ELF-1 (cell line): ENCODE data around the gene MANF.

Experiments
- DNase-seq: peaks from one replicate; pipeline ENCODE4 v3.0.0-alpha.2; 2016; ENCODE audit warnings: low read depth, low spot score

MANF gene

DNA sequence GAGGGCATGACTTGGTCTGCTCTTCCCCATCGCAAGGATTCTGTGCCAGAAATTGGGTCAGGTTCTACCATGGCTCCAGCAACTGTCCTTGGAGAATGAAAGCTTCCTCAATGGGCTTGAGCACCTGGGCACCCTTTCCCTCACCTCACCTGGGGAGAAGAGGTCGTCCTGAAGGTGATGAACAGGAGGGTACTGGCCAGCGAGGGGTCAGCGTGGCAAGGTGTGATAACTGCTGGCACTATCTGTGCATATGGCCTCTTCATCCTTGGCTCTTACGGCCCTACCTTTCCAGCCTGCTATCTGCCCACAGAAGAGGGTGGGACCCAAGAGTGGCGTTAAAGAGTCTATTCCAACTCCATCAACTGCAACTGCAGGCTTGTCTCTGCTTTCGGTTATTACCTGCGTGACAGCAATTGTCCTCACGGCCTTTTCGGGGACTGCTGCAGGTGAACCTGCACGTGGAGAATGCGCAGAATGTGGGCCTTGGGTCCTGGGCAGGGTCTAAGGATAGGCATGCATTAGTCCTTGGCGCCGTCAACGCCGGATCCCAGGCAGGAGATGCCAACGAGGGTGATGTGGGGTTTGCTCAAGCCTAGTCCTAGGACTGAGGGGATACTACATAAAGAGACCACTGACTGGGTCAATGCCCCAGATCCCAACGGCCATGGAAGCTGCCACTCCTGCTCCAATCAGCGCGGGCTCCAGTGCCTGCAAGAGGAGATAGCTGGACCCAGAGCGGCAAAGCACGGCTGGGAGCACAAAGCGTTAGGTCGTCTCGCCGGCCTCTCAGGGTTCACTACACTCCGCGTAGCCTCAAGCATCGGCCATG lies 5.4 kb downstream of the MANF start:
- DNase-seq: no peak

DNA sequence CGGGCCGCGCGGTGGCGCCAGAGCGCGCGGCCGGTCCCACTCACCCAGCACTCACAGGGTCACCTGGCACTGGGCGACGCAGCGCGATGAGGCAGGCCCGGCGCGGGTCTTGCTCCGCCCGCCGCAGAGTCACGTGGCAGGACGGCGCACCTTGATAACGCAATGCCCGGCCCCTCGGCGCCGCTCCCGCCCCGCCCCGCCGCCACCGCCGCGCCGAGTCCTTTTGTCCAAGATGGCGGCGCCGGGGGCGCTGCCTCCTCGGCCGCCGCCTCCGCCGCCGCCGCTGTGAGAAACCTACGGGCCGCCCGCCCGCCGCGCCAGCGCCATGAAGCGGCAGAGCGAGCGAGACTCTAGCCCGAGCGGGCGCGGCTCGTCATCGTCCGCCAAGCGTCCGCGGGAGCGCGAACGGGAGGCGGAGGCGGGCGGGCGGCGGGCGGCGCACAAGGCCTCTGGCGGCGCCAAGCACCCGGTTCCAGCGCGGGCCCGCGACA lies 6.0 kb downstream of the MANF start, which contains the start of gene RBM15B:
RBM15B (plus strand) TSS at position 211 of the 491 bp plus-strand sequence; CDS start at position 326, 115 bp downstream.
- peak; percentile 99 for DNase-seq

DNA sequence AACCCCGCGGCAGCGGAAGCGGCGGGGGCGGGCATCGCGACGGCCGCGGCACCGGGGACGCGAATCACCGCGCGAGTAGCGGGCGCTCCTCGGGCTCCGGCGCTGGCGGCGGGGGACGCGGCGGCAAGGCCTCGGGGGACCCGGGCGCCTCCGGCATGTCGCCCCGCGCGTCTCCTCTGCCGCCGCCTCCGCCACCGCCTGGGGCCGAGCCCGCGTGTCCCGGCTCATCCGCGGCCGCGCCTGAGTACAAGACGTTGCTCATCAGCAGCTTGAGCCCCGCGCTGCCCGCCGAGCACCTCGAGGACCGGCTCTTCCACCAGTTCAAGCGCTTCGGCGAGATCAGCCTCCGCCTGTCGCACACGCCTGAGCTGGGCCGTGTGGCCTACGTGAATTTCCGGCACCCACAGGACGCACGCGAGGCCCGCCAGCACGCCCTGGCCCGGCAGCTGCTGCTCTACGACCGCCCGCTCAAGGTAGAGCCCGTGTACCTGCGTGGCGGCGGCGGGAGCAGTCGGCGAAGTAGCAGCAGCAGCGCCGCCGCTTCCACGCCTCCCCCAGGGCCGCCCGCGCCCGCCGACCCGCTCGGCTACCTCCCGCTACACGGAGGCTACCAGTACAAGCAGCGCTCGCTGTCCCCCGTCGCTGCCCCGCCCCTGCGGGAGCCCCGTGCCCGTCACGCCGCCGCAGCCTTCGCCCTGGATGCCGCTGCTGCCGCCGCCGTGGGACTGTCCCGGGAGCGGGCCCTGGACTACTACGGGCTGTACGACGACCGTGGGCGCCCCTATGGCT lies 6.7 kb downstream of the MANF start:
- peak; percentile 47 for DNase-seq

DNA sequence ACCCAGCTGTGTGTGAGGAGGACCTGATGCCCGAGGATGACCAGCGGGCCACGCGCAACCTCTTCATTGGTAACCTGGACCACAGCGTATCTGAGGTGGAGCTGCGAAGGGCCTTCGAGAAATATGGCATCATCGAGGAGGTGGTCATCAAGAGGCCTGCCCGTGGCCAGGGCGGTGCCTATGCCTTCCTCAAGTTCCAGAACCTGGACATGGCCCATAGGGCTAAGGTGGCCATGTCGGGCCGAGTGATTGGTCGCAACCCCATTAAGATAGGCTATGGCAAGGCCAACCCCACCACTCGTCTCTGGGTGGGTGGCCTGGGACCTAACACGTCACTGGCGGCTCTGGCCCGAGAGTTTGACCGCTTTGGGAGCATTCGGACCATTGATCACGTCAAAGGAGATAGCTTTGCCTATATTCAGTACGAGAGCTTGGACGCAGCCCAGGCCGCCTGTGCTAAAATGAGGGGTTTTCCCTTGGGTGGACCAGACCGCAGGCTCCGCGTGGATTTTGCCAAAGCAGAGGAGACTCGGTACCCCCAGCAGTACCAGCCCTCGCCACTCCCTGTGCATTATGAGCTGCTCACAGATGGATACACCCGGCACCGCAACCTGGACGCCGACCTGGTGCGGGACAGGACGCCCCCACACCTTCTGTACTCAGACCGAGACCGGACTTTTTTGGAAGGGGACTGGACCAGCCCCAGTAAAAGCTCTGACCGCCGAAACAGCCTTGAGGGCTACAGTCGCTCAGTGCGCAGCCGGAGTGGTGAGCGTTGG lies 7.5 kb downstream of the MANF start:
- DNase-seq: peak; percentile 32

DNA sequence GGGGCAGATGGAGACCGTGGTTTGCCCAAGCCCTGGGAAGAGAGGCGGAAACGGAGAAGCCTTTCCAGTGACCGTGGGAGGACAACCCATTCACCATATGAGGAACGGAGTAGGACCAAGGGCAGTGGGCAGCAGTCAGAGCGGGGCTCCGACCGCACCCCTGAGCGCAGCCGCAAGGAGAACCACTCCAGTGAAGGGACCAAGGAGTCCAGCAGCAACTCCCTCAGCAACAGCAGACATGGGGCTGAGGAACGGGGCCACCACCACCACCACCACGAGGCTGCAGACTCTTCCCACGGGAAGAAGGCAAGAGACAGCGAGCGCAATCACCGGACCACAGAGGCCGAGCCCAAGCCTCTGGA lies 8.0 kb downstream of the MANF start:
- no peak for DNase-seq

DNA sequence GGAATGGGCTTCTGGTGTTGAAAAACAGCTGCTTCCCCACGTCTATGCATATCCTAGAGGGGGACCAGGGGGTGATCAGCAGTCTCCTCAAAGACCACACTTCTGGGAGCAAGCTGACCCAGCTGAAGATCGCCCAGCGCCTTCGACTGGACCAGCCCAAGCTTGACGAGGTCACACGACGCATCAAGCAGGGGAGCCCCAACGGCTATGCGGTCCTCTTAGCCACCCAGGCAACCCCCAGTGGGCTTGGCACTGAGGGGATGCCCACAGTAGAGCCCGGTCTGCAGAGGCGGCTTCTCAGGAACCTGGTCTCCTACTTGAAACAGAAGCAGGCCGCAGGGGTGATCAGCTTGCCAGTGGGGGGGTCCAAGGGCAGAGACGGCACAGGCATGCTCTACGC lies 8.5 kb downstream of the MANF start:
- DNase-seq: no peak

DNA sequence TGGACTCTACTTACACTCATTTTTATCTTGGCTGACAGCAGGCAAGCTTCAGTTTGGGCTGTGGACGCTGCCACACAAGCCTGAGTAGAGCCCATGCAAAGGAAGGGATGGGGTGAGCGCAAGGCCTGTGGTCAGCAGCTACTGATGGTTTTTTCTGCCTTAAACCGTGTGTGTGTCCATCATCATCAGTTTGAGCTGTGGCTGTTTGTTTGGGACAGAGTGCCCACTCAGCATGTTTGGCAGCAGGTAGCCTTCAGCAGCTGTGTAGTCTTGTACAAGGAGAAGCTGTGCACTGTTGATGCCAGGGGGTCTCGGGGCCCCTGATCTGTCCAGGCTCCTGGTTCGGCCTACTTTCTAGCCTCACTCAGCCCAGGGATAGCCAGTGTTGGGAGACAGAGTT lies 9.4 kb downstream of the MANF start:
- DNase-seq: no peak

DNA sequence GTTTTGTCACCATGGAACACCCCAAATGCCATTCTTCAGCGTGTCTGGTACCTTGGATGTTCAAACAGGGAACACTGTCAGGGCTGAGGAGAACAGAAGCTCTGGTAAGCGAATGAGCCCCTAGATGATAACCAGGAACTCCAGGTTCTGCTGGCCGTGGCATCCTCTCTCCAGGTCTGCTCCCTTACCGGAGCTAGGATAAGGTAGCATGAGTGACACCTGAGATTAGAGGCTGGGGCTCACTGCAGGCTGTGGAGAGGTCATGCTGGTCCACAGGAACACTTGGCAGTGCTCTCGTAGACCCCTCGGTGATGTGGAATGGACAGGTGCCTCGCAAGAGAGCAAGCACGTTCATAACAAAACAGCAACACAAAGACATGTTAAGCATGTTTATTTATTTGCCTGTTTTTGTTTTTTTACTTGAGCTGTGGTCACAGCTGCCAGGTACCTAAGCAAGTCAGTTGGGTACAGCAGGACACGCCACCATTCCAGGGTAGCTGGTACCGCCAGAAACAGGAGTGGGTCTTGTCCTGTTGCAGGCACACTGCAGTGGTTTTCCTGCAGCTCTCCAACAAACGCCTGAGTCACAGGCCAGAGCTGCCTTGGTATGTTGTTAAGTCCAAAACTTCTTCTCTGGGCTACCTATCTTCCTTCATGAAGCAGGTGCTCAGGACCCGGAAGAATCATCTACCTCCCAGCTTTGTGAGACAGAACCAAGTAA lies 10.6 kb downstream of the MANF start:
- no peak for DNase-seq

DNA sequence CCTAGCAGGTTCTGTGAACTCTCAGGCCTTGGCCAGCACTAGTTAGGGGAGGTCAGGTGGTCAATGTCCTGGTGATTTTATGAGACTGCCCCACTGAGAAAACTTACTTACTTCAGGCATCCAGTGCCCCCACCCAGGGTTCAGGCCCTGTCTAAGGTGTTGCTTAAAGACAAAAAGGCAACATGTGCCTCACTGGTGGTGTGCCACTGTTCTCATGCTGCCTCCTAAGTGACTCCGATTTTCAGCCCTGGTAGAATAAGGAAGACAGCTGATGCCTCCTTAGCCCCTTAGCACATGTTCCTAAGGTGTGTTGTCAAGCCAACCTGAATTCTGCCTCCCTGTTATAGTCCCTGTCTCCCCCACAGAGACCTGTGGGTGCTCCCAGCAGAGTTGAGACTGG lies 11.3 kb downstream of the MANF start:
- DNase-seq: no peak

DNA sequence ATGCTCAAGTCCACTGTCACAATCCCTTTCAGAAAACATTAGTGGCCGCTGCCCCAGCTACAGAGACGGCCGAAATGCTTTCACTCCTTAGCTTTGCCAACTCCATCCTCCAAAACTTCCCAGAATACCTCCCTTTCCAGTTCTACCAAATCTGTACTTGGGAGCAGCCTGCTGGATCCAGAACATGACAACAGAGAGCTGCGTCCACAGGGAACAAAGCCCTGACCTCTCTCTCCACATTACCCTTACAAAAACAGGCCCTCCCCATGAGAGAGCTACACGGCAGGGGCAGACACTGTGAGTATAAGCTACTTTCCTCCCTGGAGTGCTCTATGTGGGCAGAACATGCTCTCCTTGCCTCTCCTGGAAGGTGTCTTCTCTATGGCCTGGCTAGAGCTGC lies 12.3 kb downstream of the MANF start:
- peak; percentile 32 for DNase-seq

DNA sequence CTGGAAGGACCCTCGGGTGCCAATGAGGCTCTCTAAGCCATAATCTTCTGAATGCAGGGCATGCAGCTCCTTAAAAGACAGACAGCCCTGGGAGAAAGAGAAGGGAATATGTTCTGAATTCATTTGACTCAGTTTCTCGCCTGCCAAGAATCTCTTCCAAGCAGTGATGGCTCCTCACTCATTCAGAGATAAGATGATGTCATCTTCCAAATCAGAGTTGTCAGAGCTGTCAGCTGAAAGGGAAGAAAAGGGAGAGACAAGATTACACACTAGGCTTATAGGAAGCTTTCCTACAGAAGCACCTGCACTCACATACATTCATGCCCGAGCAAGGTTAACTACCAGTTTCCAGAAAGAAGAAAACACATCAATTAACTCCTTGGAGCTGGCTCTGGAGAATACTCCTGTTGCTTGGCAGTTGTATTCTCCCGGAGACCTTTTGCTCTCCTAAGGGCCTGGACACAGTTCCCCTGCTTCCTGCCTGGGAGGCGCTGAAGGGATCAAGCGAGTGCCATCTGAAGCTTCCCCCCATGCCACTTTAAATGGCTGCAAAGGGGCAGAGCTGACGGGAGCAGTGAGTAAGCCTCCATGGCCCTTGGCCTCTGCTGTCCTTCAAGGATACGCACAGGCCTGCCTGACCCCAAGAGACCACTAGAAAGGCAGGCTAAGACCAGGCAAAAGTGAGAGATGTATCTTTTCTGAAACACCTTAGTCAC lies 13.7 kb downstream of the MANF start:
- no peak for DNase-seq

DNA sequence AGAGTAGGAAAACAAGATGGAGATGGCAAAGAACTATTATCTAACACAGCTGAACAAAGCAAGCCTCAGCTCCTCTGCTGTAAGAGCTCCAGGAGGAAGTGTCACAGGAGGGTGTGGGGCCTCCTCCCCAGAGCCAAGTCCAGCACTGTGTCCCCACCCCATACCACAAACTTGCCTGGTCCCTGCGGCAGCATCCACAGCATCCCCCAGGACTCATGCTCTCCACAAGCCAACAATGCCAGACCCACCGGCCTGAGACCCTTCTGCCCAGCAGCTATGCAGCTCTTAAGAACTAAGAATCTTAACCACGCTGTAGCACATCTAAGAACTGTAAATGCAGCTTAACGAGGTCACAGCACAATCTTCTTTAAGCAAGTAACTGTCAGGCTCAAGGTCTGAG lies 15.1 kb downstream of the MANF start:
- no peak for DNase-seq

DNA sequence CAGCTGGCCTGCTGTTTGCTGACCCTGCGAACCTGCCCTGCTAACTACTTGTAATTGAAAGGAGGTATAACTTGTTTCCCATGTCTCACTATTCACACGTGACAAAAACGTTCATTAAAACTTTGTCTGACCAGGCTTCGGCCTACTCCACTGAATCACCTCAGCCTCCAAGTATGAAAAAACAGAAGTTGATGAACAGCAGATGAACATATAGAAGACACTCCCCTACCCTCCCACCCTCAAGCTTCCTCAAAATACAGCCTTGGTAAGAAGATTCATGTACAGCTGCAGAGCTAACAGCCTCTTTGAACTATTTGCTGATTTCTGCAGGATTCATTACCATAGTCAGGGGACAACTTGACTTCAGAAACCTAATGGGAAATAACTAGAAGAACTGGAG lies 16.6 kb downstream of the MANF start:
- no peak for DNase-seq

DNA sequence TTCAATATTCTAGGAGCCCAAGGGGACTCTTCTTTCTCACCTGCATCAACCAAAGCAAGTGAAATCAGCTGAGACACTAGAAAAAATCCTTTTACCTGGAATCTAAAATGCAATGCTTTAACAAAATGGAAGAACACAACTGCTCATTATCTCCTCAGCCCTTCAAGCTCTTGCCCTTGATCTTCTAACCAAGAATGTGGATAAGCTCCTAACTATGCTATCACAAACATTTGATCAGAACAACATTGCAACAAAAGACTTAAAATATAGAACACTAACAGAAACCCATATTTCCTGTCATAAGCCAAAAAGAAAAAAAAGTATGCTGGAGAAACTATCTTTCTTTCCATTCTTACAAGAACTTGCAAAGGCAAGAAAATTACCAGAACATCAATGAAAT lies 18.6 kb downstream of the MANF start:
- DNase-seq: no peak

DNA sequence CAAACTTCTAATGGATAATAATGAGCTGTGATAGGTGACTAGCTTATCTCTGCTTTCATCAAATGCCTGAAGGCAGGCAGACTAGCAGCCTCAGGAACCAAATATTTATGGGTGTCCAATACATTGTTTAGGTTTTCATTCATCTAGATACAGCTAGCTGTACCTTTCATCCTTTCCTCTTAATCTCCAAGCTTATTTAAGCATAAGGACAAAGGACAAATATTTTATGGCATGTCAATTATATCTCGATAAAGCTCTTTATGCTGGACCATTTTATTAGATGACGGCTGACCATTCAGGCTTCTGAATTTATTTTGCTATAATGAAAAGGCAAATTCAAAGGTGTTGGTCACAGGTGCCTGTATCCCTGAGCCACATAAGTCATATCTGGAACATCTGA lies 22.9 kb downstream of the MANF start:
- no peak for DNase-seq

DNA sequence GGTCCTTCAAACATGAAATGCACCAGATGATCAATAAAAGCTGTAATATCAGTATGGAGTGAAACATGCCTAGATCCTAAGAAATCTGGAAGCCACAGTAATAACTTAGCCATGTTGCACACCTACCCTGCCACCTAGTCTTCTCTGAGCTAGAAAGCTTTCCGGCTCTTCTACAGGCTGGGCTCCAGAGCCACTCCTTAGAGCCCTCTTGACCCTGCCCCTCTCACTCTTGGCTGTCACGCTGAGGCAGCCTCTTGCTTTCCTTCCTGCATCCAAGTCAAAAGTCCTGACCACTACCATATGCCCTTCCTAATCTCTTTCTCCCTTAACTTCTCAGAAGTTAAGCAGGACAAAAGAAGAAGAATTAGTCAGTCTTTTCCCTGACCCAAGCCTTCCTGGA lies 23.7 kb downstream of the MANF start:
- no peak for DNase-seq

DNA sequence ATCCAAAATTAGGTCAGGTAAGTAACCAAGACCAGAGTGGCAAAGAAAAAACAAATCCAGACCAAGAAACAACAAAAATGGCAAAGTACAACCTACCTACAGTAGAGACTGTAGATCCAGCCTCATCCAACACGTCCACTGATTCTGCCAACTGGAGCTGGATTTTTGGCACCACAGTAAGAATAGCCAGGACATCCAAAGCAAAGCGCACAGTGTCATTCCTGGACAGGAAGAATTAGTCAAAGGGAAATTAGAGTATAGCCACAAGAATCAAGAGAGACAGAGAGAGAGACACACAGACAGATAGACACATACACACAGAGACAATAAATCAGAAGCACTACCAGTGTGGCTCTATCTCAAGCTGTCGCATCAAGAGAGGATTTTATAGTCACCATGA lies 37.1 kb downstream of the MANF start:
- no peak for DNase-seq

DNA sequence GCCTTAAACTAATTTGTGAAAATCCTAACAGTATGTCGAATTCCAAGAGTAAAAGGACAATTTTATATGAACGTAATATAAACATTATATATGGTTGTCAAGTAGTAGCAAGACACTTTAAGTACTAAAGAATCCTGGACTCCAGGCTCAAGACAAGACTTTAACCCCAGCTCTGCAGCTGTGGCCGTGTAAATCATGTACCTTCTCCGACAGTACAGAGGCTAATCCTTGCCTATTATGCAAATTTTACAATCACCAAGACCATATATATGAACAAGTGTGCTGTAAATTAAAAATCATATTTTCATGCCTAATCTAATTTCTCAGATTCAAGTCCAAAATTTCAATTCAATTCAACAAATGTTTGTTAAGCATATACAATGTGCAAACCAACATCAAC lies 41.8 kb downstream of the MANF start:
- no peak for DNase-seq

DNA sequence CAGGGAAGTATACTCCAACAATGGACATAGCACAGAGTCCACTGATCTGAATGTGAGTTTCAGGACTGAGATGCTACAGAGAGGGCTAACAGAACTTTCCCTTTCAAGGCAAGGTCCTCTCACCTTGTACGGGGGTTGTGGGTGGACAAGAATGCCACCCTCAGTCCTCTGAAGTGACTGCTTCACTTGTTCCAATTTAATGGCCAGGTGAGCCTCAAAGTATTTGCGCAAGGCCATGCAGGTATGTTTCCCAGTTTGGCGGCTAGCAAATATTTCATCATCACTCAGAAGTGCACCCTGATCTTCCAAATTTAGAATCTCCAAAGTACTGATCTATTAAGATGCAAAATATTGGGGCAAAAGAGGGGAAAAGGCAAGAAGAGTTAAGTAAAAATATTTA lies 44.0 kb downstream of the MANF start:
- DNase-seq: no peak

DNA sequence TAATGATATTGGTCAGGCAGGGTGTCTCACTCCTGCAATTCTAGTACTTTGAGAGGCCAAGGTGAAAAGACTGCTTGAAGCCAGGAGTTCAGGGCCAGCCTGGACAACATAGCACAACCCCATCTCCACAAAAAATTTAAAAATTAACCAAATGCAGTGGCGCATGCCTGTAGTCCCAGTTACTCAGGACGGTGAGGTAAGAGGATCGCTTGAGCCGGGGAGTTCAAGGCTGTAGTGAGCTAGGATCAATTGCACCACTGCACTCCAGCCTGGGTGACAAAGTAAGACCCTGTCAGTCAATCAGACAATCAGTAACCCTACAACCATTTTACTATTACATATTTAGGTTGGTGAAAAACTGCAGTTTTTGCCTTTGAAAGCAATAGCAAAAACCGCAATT lies 49.0 kb downstream of the MANF start:
- DNase-seq: no peak
